Endothelial cell of umbilical vein (primary cell): ENCODE measurements around the gene ATXN1. TPM values are rescaled to one million over a fixed set of nuclear protein-coding genes. Genes with fewer than 3 reads are reported as not detected.
A peak's percentile ranks its signal among the peaks of the same experiment; 100 is the strongest.

Source experiments
- BruUV-seq: library from RNA; stranded (reverse); fragments of 400-500 nt; replicated peaks from 2 replicates; lab custom pipeline; 2021; lab: Mats Ljungman, UMichigan
- CTCF ChIA-PET: fragments of 300-600, 350-600 bp; sonication (Branson Sonifier 250); formaldehyde crosslinking; loops from one replicate; lab custom pipeline; 2021; ENCODE audit warnings: antibody characterized with exemption, inconsistent platforms; lab: Charles Lee
- POLR2A ChIA-PET: fragments of 300-600, 350-600 bp; sonication (Branson Sonifier 250); formaldehyde crosslinking; loops from one replicate; lab custom pipeline; 2021; ENCODE audit warnings: antibody characterized with exemption, inconsistent platforms; lab: Charles Lee
- DNase-seq: peaks from one replicate; pipeline ENCODE4 v3.0.0-alpha.2; 2011; ENCODE audit warnings: low read depth, low spot score
- FAIRE-seq: peaks from 2 replicates; lab custom pipeline; 2011; peaks lifted over from hg19 to GRCh38; lab: Jason Lieb, UNC
- H2AFZ ChIP-seq: 2 replicates; pipeline ENCODE4 v1.6.0; 2012; ENCODE audit warnings: low read depth, low read length, control low read depth, inconsistent platforms
- H3K27ac ChIP-seq: 2 replicates; pipeline ENCODE4 v1.5.1; 2011; ENCODE audit warnings: low read depth, mild to moderate bottlenecking, control low read depth, low read length, moderate library complexity; ENCODE audit not compliant: insufficient read depth
- H3K27me3 ChIP-seq, 2 experiments: 2 replicates each; pipeline versions ENCODE4 v1.6.0 to v1.6.1; 2011; ENCODE audit warnings: low read length in 2 of 2, mixed read lengths in 1 of 2; ENCODE audit not compliant: control insufficient read depth in 2 of 2, insufficient read depth in 2 of 2
- H3K36me3 ChIP-seq, 2 experiments: 2 replicates in 1 of 2; 3 replicates in 1 of 2; pipeline ENCODE4 v1.5.1; 2011; ENCODE audit warnings: low read length in 2 of 2, mild to moderate bottlenecking in 1 of 2, moderate library complexity in 1 of 2; ENCODE audit not compliant: control insufficient read depth in 2 of 2, insufficient read depth in 2 of 2; ENCODE audit errors: extremely low read depth in 1 of 2
- H3K4me1 ChIP-seq: 3 replicates; pipeline ENCODE4 v1.5.1; 2011; ENCODE audit warnings: mild to moderate bottlenecking, low read length; ENCODE audit not compliant: control insufficient read depth, insufficient read depth; ENCODE audit errors: extremely low read depth
- H3K4me2 ChIP-seq: 2 replicates; pipeline ENCODE4 v1.6.1; 2011; ENCODE audit warnings: low read length, control low read depth, mixed read lengths; ENCODE audit not compliant: insufficient read depth
- H3K4me3 ChIP-seq, 3 experiments: fragments of 200-600 bp in 1 of 3; sonication (generic), shearing (Covaris generic) in 1 of 3; replicated peaks in 1 of 3; 2 replicates each; pipeline ENCODE4 v1.5.1; 2011 to 2016; ENCODE audit warnings: control low read depth in 3 of 3, low read length in 3 of 3, mild to moderate bottlenecking in 2 of 3, inconsistent platforms in 1 of 3, low read depth in 1 of 3, moderate library complexity in 1 of 3; ENCODE audit not compliant: insufficient read depth in 1 of 3
- H3K79me2 ChIP-seq: 2 replicates; pipeline ENCODE4 v1.6.0; 2012; ENCODE audit warnings: low read length, inconsistent platforms; ENCODE audit not compliant: control insufficient read depth, insufficient read depth
- H3K9ac ChIP-seq: replicated peaks from 2 replicates; pipeline ENCODE3; 2011; ENCODE audit warnings: low read length, control low read depth; ENCODE audit not compliant: insufficient read depth; ENCODE audit errors: extremely low read depth
- H3K9me1 ChIP-seq: replicated peaks from 3 replicates; pipeline ENCODE4 v1.6.0; 2011; ENCODE audit warnings: mild to moderate bottlenecking, low read length; ENCODE audit not compliant: control insufficient read depth, insufficient read depth; ENCODE audit errors: extremely low read depth
- H3K9me3 ChIP-seq: replicated peaks from 2 replicates; pipeline ENCODE4 v1.5.1; 2012; ENCODE audit warnings: low read length, inconsistent platforms; ENCODE audit not compliant: control insufficient read depth, insufficient read depth
- H4K20me1 ChIP-seq: replicated peaks from 2 replicates; pipeline ENCODE3; 2011; ENCODE audit warnings: mild to moderate bottlenecking, low read length; ENCODE audit not compliant: control insufficient read depth, insufficient read depth; ENCODE audit errors: extremely low read depth
- JUN ChIP-seq: IDR thresholded peaks from 2 replicates; pipeline ENCODE4 v1.6.1; 2011; ENCODE audit warnings: borderline replicate concordance, low read depth; ENCODE audit not compliant: insufficient read length, insufficient read depth
- POLR2A ChIP-seq: IDR thresholded peaks from 2 replicates; pipeline ENCODE4 v1.6.1; 2012; ENCODE audit warnings: low read depth, mild to moderate bottlenecking, control low read depth, low read length
- POLR2AphosphoS5 ChIP-seq: IDR thresholded peaks from 2 replicates; pipeline ENCODE4 v1.6.1; 2012; ENCODE audit warnings: low read depth, mild to moderate bottlenecking, control low read depth, low read length, moderate library complexity; ENCODE audit not compliant: insufficient read depth
- dilution Hi-C: fragments of 300-500 bp; cut with MboI; formaldehyde crosslinking; loops from one replicate; pipeline ENCODE4 v1.15.0; 2019; ENCODE audit warnings: low sequenced_read_pairs; ENCODE audit not compliant: extremely low pct_ligation_motif_present
- intact Hi-C: fragments of 100-400 bp; cut with micrococcal nuclease; formaldehyde crosslinking; loops from one replicate; pipeline ENCODE4 v1.10.0; 2022
- polyA plus RNA-seq, 4 experiments: library from polyadenylated mRNA; depleted of rRNA in 3 of 4; stranded (reverse) in 3 of 4; unstranded in 1 of 4; fragments of >200 nt; gene quantifications; 2 replicates each; pipeline versions ENCODE4 v1.2.1 to v1.2.3, GENCODE V29; 2011 to 2012; ENCODE audit warnings: missing spikeins in 1 of 4
- total RNA-seq: library from RNA; stranded (reverse); gene quantifications from 2 replicates; pipeline ENCODE4 v1.2.3, GENCODE V29; 2021
- TF ChIP-seq, protein P1 (sequence below), 2 donors: IDR thresholded peaks; 1 replicate in 1 of 2; 2 replicates in 1 of 2; pipeline ENCODE4 v1.5.1; 2011; ENCODE audit warnings: low read length in 2 of 2, mild to moderate bottlenecking in 2 of 2, moderate library complexity in 2 of 2, control low read depth in 1 of 2, inconsistent platforms in 1 of 2, low read depth in 1 of 2; ENCODE audit not compliant: insufficient read depth in 1 of 2; ENCODE audit errors: extremely low read depth in 1 of 2

The ATXN1 gene
- total and polyA plus RNA-seq, 2 donors (not counting 3 experiments of a cell fraction or from before 2014, with no cell fraction given): 16.4 to 33.0 TPM

DNA sequence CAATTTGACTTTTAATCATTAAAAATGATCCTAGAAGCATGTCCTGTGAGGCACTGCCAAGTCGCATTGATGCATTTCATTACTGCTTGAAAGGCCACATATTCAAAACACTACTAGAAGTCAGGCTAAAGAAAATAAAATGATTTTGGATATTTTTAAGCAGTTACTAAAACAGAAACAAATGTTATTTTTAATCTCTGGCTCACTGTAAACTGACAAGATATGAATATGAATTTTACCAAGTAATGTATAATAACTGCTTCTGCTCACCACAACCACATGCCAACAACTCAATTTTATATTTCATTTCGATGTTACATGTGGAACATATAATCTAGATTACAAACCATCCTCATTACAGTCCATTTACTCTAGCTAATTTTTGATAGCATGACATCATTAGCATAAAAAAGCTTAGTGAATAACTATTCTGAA, 90.6 kb downstream of the ATXN1 start:
- intact Hi-C loops (no loop called here), dilution Hi-C loops (no loop called here)
- Histone ChIP-seq H3K27me3 (no peaks in the 10 kb centered on the region), H3K4me2 (no peak overlapping the region), H3K27ac (no peak overlapping the region), H3K9me1 (no peaks in the 10 kb centered on the region), H3K4me1 (peaks cover 27% of the 10 kb centered on the region), H3K79me2 (no peaks in the 10 kb centered on the region), H4K20me1 (no peaks in the 10 kb centered on the region), H3K9ac (no peak overlapping the region), H3K9me3 (no peaks in the 10 kb centered on the region), H3K4me3 (no peak overlapping the region), H3K36me3 (peaks cover 0 to 2% of the 10 kb centered on the region in 2 experiments), H2AFZ (no peak overlapping the region)
- no TSS peak for BruUV-seq
- FAIRE-seq (peak; percentile 40), DNase-seq (no peak)
- POLR2A ChIA-PET: no interaction called here
- TF ChIP-seq POLR2A: no peak
- CTCF ChIA-PET: interaction anchor here (0.9 kb wide), 1 partner anchor 10 kb away, joined by 3 read pairs; no protein-coding TSS in a partner anchor

DNA sequence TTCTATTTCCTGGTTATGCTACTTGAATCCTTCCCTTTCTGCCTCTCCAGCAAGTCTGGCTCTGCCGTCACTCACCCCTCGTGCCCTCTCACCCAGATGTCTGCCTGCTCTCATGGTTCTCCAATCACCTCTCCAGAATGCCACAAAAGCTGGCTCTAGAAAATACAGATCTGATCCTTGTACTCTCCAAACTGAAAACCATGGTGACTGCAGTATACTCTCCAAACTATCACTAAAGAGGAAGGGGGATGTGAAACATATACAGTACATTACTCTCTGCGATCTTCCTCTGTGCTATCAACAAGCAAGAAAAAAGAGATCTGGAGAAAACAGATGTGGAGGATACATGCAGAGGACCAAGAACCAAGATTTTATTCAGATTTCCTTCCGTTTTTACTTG, 91.1 kb downstream of the ATXN1 start:
- Histone ChIP-seq H3K27ac (peak overlapping the region; percentile 69), H3K79me2 (no peaks in the 10 kb centered on the region), H3K36me3 (peaks cover 0 to 2% of the 10 kb centered on the region in 2 experiments), H3K4me3 (no peak overlapping the region), H3K27me3 (no peaks in the 10 kb centered on the region), H4K20me1 (no peaks in the 10 kb centered on the region), H3K9ac (no peak overlapping the region), H3K9me3 (no peaks in the 10 kb centered on the region), H3K4me1 (peaks cover 25% of the 10 kb centered on the region), H3K4me2 (peak overlapping the region; percentile 65), H3K9me1 (no peaks in the 10 kb centered on the region), H2AFZ (no peak overlapping the region)
- dilution Hi-C loops (no loop called here), intact Hi-C loops (no loop called here)
- no TSS peak for BruUV-seq
- DNase-seq (no peak), FAIRE-seq (no peak)
- TF ChIP-seq, protein P1, sequence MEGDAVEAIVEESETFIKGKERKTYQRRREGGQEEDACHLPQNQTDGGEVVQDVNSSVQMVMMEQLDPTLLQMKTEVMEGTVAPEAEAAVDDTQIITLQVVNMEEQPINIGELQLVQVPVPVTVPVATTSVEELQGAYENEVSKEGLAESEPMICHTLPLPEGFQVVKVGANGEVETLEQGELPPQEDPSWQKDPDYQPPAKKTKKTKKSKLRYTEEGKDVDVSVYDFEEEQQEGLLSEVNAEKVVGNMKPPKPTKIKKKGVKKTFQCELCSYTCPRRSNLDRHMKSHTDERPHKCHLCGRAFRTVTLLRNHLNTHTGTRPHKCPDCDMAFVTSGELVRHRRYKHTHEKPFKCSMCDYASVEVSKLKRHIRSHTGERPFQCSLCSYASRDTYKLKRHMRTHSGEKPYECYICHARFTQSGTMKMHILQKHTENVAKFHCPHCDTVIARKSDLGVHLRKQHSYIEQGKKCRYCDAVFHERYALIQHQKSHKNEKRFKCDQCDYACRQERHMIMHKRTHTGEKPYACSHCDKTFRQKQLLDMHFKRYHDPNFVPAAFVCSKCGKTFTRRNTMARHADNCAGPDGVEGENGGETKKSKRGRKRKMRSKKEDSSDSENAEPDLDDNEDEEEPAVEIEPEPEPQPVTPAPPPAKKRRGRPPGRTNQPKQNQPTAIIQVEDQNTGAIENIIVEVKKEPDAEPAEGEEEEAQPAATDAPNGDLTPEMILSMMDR (IDR thresholded peaks at IDR 0.05; ENCODE audit: extremely low read depth in 1 of 2, insufficient read depth in 1 of 2, low read depth in 1 of 2, low read length in 2 of 2): no peak
- TF ChIP-seq JUN (no peak), POLR2A (no peak), POLR2AphosphoS5 (no peak)
- ChIA-PET POLR2A (no interaction called here), CTCF (no interaction called here)
